DMS 273 (cell line): ENCODE results near the gene GASK1A.

Experiments
- DNase-seq: peaks from one replicate; lab custom pipeline; 2025; ENCODE audit not compliant: unreplicated experiment; lab: John Stamatoyannopoulos, UW

The GASK1A gene

DNA sequence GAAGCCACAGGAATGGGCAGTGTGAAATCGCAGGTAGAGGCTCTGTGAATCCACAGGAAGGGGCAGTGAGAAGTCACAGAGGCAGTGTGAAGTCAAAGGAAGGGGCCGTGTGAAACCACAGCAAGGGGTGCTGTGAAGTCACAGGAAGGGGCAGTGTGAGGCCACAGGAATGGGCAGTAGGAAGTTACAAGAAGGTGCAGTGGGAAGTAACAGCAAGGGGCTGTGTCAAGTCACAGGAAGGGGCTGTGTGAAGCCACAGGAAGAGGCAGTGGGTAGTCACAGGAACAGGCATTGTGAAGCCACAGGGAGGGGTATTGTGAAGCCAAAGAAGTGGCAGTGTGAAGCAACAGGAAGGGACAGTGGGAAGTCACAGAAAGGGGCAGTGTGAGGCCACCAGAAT is 34.1 kb downstream of the GASK1A start:
- DNase-seq, result no peak

GRCh38 chr3:43013743-43014155 is 34.6 kb downstream of the GASK1A start:
- DNase-seq, result no peak

DNA sequence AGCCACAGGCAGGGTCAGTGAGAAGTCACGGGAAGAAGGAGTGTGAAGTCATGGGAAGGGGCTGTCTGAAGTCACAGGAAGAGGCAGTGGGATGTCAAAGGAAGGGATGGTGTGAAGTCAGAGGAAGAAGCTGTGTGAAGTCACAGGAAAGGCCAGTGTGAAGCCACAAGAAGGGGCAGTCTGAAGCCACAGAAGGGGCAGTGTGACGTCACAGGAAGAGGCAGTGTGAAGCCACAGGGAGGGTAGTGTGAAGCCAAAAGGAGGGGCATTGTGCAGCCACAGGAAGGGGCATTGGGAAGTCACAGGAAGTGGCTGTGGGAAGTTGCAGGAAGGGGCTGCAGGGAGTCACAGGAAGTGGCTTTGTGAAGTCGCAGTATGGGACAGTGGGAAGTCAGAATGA is 35.1 kb downstream of the GASK1A start:
- no peak for DNase-seq

DNA sequence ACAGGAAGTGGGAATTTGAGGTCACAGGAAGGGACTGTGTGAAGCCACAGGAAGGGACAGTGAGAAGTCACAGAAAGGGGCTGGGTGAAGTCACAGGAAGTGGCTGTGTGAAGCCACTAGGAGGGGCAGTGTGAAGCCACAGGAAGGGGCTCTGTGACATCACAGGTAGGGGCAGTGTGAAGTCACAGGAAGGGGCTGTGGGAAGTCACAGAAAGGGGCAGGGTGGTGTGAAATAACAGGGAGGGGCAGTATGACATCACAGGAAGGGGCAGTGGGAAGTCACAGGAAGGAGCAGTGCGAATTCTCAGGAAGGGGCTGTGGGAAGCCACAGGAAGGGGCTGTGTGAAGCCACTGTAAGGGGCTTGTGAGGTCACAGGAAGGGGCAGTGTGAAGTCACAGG is 35.8 kb downstream of the GASK1A start:
- no peak for DNase-seq

DNA sequence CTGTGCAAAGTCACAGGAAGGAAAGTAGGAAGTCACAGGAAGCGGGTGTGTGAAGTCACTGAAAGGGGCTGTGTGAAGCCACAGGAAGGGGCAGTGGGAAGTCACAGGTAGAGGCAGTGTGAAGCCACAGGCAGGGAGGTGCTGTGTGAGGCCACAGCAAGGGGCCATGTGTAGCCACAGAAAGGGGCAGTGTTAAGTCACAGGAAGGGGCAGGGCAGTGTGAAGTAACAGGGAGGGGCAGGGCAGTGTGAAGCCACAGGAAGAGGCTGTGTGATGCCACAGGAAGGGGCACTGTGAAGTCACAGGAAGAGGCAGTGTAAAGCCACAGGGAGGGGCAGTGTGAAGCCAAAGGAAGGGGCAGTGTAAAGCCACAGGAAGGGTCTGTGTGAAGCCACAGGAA is 36.5 kb downstream of the GASK1A start:
- DNase-seq, result no peak

DNA sequence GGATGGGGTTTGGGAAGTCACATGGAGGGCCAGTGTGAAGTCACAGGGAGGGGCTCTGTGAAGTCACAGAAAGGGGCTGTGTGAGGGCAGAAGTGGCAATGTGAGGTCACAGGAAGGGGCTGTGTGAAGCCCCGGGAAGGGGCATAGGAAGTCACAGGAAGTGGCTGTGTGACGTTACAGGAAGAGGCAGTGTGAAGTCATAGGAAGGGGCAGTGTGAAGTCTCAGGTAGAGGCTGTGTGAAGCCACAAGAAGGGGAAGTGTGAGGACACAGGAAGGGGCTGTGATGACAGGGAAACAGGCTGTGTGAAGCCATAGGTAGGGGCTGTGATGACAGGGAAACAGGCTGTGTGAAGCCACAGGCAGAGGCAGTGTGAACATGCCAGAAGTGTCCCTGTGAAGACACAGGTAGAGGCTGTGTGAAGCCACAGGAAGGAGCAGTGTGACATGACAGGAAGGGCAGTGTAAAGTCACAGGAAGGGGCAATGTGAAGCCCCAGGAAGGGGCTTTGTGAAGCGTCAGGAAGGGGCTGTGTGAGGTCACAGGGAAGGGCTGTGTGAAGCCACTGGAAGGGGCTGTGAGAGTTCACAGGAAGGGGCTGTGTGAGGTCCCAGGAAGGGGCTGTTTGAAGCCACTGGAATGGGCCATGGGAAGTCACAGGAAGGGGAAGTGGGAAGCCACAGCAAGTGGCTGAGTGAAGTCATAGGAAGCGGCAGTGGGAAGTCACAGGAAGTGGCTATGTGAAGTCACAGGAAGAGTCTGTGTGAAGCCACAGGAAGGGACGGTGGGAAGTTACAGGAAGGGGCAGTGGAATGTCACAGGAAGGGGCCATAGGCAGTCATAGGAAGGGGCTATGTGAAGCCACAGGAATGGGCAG is 37.1 kb downstream of the GASK1A start:
- no peak for DNase-seq

- DNase-seq, result no peak
Measured at GRCh38 chr3:43017004-43017403, 37.9 kb downstream of the GASK1A start.

DNA sequence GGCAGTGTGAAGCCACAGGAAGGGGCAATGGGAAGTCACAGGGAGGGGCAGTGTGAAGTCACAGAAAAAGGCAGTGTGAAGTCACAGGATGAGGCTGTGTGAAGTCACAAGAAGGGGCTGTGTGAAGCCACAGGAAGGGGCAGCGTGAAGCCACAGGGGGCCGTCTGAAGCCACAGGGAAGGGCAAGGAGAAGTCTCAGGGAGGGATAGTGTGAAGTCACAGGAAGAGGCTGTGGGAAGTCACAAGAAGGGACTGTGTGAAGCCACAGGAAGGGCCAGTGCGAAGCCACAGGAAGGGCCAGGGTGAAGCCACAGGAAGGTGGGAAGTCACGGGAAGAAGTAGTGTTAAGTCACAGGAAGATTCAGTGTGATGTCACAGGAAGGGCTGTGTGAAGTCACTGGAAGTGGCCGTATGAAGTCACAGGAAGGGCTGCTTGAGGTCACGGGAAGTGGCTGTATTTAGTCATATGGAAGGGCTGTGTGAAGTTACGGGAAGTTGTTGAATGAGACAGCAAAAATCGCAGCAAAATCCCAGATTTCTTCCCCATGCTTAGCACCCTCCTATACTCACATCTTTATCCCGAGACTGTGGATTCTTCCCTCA is 38.6 kb downstream of the GASK1A start:
- DNase-seq, result no peak

DNA sequence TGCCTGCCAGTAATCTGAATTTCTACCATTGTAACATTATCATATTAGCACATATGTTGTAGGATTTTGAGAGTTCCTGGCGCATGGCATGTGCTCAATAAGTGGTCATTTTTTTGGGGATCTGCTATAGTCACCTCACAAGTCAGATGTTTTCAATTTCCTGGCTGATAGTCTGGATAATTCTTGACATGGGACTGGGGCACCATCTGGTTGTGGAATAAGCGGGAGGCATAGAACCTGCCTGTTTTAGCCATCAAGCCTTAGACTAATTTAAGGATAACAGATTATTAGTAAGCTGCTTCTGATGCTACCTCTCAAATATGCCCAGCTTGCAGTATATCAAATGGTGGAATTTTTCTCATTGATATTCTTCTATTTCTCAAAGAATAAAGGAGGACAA is 39.1 kb downstream of the GASK1A start:
- no peak for DNase-seq

DNA sequence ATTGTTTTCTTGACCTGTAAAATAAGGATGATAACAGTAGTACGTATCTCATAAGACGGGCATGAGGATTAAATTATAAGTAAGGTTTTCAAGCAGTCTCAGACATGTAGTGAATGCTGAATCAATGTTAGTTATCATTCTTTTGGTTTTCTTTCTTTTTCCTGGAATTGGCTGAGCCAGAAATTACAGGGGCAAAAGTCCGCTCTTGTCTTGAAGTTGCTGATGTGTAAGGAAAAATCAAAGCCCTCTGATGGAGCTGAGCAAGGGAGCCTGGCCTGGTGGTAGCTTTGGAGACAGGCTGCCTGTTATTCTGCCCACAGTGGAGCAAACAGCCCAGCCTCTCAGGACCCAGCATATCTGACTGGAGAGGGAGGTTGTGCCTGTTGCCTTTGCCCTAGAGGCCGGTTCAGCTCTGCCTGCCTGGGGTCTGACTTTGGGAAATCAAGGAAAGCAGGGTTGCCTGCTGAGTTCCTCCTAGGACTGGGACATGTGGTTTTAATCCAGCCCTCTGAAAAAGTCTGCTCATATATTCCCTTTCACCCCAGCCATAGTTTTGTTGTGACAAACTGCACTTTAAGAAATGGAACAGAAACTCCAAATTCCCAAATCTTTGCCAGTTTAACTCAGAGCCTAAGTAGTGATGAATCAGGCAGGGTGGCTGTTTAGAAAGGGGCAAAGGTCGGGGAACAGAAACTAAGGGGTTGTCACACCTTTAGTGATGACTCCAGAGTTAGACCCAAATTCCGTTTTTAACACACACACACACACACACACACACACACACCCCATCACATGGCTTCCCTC is 40.1 kb downstream of the GASK1A start:
- no peak for DNase-seq

GRCh38 chr3:43019826-43020225 is 40.7 kb downstream of the GASK1A start:
- DNase-seq, result no peak

- DNase-seq, result no peak
Measured at GRCh38 chr3:43021186-43021585, 42.1 kb downstream of the GASK1A start.

- no peak for DNase-seq
Measured at GRCh38 chr3:43022121-43022520, 43.0 kb downstream of the GASK1A start.

DNA sequence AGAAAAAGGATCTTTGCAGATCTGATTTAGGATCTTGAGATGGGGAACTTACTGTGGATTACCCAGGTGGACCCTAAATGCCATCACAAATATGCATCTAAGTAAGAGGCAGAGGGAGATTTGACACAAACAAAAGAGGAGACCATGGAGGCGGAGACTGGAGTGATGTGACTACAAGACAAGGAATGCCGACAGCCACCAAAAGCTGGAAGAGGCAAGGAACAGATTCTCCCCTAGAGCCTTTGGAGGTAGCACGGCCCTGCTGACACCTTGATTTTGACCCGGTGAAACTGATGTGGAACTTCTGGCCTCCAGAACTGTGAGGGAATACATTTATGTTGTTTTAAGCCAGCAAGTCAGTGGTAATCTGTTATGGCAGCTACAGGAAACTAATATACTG is 44.0 kb downstream of the GASK1A start:
- DNase-seq, result no peak

GRCh38 chr3:43023746-43024145 is 44.6 kb downstream of the GASK1A start:
- no peak for DNase-seq

GRCh38 chr3:43024181-43024885 is 45.2 kb downstream of the GASK1A start:
- no peak for DNase-seq

GRCh38 chr3:43025423-43025822 is 46.3 kb downstream of the GASK1A start:
- DNase-seq, result no peak

DNA sequence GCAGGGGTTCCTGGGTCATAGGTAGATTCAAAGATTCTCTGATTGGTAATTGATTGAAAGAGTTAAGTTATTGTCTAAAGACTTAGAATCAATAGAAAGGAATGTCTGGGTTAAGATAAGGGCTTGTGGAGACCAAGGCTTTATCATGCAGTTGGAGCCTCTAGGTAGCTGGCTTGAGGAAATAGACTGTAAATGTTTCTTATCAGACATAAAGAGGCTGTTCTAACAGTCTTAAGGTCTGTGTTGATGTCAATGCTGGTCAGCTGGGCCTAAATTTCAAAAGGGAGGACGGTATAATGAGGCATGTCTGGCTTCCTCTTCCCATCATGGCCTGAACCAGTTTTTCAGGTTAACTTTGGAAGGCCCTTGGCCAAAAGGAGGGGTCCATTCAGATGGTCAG is 48.9 kb downstream of the GASK1A start:
- no peak for DNase-seq

- no peak for DNase-seq
Measured at GRCh38 chr3:43028678-43029490, 49.8 kb downstream of the GASK1A start.

DNA sequence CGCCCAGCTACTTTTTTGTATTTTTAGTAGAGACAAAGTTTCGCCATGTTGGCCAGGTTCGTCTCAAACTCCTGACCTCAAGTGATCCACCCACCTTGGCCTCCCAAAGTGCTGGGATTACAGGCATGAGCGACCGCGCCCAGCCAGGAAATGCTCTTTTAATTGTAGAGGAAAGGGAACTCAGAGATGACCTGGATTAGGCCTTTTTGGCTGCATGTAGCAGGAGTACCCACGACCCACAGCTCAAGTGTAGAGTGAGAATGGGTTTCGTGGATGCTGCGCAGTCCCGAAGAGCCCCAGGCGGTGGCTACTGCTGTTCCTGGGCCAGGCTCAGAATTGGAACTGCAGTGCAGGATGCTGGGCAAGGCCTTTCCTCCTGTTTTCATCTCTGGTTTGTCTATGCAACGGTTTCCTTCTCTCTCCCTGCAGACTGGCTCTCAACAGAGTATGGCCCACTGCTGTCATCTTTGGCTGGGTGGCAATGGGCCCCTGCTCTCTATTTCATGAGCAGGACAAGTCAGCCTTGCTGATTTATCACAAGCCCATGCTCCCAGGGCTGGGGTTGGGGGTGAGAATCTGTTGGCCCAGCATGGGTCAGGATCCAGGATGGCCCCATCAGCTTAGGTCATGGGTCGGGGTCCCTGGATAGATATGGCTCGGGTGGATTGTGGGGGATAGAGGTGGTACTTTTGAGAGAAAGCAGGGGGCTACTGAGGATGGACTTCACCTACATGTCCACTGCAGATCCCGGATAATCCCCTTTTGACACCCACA is 51.2 kb downstream of the GASK1A start:
- DNase-seq, result no peak
